Parathyroid adenoma (tissue), 2 donors: ENCODE measurements around the gene MTUS2.
A peak's percentile ranks its signal among the peaks of the same experiment; 100 is the strongest.

Experiments used
- H2AFZ ChIP-seq: fragments of 300-600 bp; sonication (generic); one replicate; pipeline ENCODE4 v1.7.0; 2017; ENCODE audit warnings: antibody characterized with exemption, mild to moderate bottlenecking
- H3K27ac ChIP-seq: fragments of 300-600 bp; sonication (generic); one replicate; pipeline ENCODE4 v1.7.0; 2017
- H3K27me3 ChIP-seq: fragments of 300-600 bp; sonication (generic); one replicate; pipeline ENCODE4 v1.7.0; 2017; ENCODE audit warnings: low read length; ENCODE audit not compliant: control insufficient read depth, insufficient read depth
- H3K36me3 ChIP-seq: fragments of 300-600 bp; sonication (generic); one replicate; pipeline ENCODE4 v1.7.0; 2017; ENCODE audit warnings: low read length; ENCODE audit not compliant: control insufficient read depth, insufficient read depth
- H3K4me1 ChIP-seq: fragments of 300-600 bp; sonication (generic); one replicate; pipeline ENCODE4 v1.7.0; 2017; ENCODE audit warnings: control low read depth
- H3K4me2 ChIP-seq: fragments of 300-600 bp; sonication (generic); one replicate; pipeline ENCODE4 v1.7.0; 2017; ENCODE audit warnings: low read length
- H3K4me3 ChIP-seq: fragments of 300-600 bp; sonication (generic); one replicate; pipeline ENCODE4 v1.7.0; 2017; ENCODE audit warnings: low read depth, low read length
- H3K79me2 ChIP-seq: fragments of 300-600 bp; sonication (generic); one replicate; pipeline ENCODE4 v1.7.0; 2017; ENCODE audit warnings: control low read depth
- H3K9ac ChIP-seq: fragments of 300-600 bp; sonication (generic); one replicate; pipeline ENCODE4 v1.7.0; 2017; ENCODE audit warnings: mild to moderate bottlenecking
- H3K9me3 ChIP-seq: fragments of 300-600 bp; sonication (generic); one replicate; pipeline ENCODE4 v1.7.0; 2017; ENCODE audit warnings: low read length; ENCODE audit not compliant: control insufficient read depth
- CTCF ChIP-seq: fragments of 300-600 bp; sonication (generic); IDR thresholded peaks from one replicate; pipeline ENCODE4 v1.7.0; 2017; ENCODE audit warnings: antibody characterized with exemption, mild to moderate bottlenecking
- donor health status: primary hyperparathyroidism.

MTUS2 gene

GRCh38 chr13:29508130-29508875 lies 688.2 kb downstream of the MTUS2 start:
- Histone ChIP-seq H3K36me3 (no peaks in the 10 kb centered on the region), H3K27ac (no peak overlapping the region), H3K9me3 (no peaks in the 10 kb centered on the region), H2AFZ (no peak overlapping the region), H3K4me1 (no peaks in the 10 kb centered on the region), H3K79me2 (no peaks in the 10 kb centered on the region), H3K4me3 (no peak overlapping the region), H3K4me2 (no peak overlapping the region), H3K27me3 (no peaks in the 10 kb centered on the region), H3K9ac (no peak overlapping the region)
- peak; percentile 88 for TF ChIP-seq CTCF

DNA sequence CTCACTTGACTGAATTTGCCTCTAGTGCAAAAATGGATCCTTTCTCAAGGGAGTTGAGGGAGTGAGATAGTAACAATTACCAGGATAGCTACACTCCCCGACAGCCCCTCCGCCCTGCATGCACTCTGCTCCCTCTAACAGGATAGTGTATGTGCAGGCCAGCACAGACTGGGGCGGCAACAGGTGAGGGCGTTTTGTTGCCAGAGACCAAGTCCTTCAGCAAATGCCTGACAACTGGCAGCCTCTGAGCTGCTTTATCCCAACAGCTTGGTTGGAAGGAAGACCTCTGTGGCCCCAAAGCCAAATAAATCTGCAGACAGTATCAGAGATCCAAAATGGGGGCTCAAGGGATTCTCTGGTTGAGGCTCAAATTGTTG lies 688.7 kb downstream of the MTUS2 start:
- TF ChIP-seq CTCF, result no peak
- no peaks in the 10 kb centered on the region for H3K36me3 ChIP-seq
- H3K4me3 ChIP-seq, result no peak overlapping the region
- no peaks in the 10 kb centered on the region for H3K9me3 ChIP-seq
- H3K27ac ChIP-seq, result no peak overlapping the region
- H3K9ac ChIP-seq, result no peak overlapping the region
- no peak overlapping the region for H2AFZ ChIP-seq
- H3K79me2 ChIP-seq, result no peaks in the 10 kb centered on the region
- H3K27me3 ChIP-seq, result no peaks in the 10 kb centered on the region
- no peaks in the 10 kb centered on the region for H3K4me1 ChIP-seq
- no peak overlapping the region for H3K4me2 ChIP-seq

DNA sequence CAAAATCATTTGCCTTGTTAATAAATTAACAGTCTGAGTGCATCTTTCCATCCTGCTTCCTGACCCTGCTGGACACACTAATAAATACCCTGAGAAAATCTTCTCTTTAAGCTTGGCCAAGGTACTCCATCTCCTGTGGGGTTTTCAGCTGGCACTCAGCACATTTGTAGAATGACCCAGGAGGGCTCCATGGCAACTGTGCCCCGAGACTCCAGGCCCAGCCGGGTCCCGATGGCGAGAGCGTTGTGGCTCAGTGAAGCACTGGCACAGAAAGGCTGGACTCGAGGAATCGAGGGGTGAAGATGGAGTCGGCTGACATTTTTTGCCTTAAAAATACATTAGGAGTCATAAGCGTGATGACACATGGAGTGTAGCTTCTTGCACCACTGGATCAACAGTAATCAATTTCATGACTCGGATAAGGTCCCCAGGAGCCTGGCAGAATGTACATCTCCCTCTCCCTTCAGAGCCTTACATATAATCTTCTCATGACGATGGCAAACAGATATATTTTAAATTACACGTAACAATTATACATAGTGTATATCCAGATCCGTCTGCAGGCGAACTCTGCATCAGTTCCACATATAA lies 690.0 kb downstream of the MTUS2 start:
- Histone ChIP-seq H3K4me3 (no peak overlapping the region), H3K27me3 (no peaks in the 10 kb centered on the region), H3K4me1 (no peaks in the 10 kb centered on the region), H3K27ac (no peak overlapping the region), H3K36me3 (no peaks in the 10 kb centered on the region), H3K9ac (no peak overlapping the region), H3K79me2 (no peaks in the 10 kb centered on the region), H2AFZ (no peak overlapping the region), H3K4me2 (no peak overlapping the region), H3K9me3 (no peaks in the 10 kb centered on the region)
- no peak for TF ChIP-seq CTCF

- no peaks in the 10 kb centered on the region for H3K9me3 ChIP-seq
- H3K27ac ChIP-seq, result no peak overlapping the region
- no peak overlapping the region for H3K4me2 ChIP-seq
- H3K79me2 ChIP-seq, result no peaks in the 10 kb centered on the region
- no peaks in the 10 kb centered on the region for H3K36me3 ChIP-seq
- TF ChIP-seq CTCF, result no peak
- no peak overlapping the region for H2AFZ ChIP-seq
- no peaks in the 10 kb centered on the region for H3K4me1 ChIP-seq
- no peak overlapping the region for H3K4me3 ChIP-seq
- H3K9ac ChIP-seq, result no peak overlapping the region
- H3K27me3 ChIP-seq, result no peaks in the 10 kb centered on the region
These were observed 690.5 kb downstream of the MTUS2 start for GRCh38 chr13:29510651-29511084.
